HCT116 (cell line): ENCODE results near the gene NT5E. TPM values are rescaled to one million over a fixed set of nuclear protein-coding genes. Genes with fewer than 3 reads are reported as not detected.

Experiments
- ATAC-seq: fragments of 200-7000 bp; cut with Tn5 transposase; 2 replicates; pipeline ENCODE4 v1.9.1; 2020; ENCODE audit warnings: mild to moderate bottlenecking, moderate library complexity
- BruUV-seq: library from RNA; stranded (reverse); fragments of 400-500 nt; replicated peaks from 2 replicates; lab custom pipeline; 2021; lab: Mats Ljungman, UMichigan
- CTCF ChIA-PET: fragments of 300-600 bp; sonication (Branson Sonifier 250); formaldehyde crosslinking; loops from one replicate; lab custom pipeline; 2021; ENCODE audit warnings: antibody characterized with exemption; lab: Charles Lee
- POLR2A ChIA-PET: fragments of 300-600, 350-600 bp; sonication (Branson Sonifier 250); formaldehyde crosslinking; loops from one replicate; lab custom pipeline; 2021; ENCODE audit warnings: antibody characterized with exemption; lab: Charles Lee
- RAD21 ChIA-PET, 2 experiments: fragments of 300-600 bp; sonication (Branson Sonifier 250); formaldehyde crosslinking; loops; one replicate each; lab custom pipeline; 2023; ENCODE audit warnings: low total read pairs in 2 of 2; ENCODE audit not compliant: uncharacterized antibody in 2 of 2, unreplicated experiment in 2 of 2, low non-redundant PET in 1 of 2; lab: Charles Lee
- DNase-seq: peaks from one replicate; pipeline ENCODE4 v3.0.0-alpha.2; 2010; ENCODE audit warnings: low read depth, low spot score
- H2AFZ ChIP-seq: fragments of 200-600 bp; shearing (Covaris generic), sonication (generic); 2 replicates; pipeline ENCODE4 v1.6.1; 2017; ENCODE audit warnings: low read depth, mixed run types, mixed read lengths, antibody characterized with exemption, low read length; ENCODE audit not compliant: poor library complexity, severe bottlenecking
- H3K27ac ChIP-seq: 2 replicates; pipeline ENCODE4 v1.5.1; 2012; ENCODE audit warnings: low read depth, low read length
- H3K27me3 ChIP-seq: fragments of 200-600 bp; sonication (generic); 2 replicates; pipeline ENCODE4 v1.6.1; 2016; ENCODE audit warnings: mixed run types, low read length, mixed read lengths; ENCODE audit not compliant: insufficient read depth
- H3K36me3 ChIP-seq, 2 experiments: fragments of 200-500 bp in 1 of 2; fragments of 200-600 bp in 1 of 2; sonication (Bioruptor generic) in 1 of 2; sonication (generic) in 1 of 2; 2 replicates each; pipeline versions ENCODE4 v1.5.1 to v1.6.1; 2014 to 2016; ENCODE audit warnings: low read length in 2 of 2, inconsistent platforms in 1 of 2, mixed read lengths in 1 of 2, mixed run types in 1 of 2; ENCODE audit not compliant: insufficient read depth in 2 of 2, control insufficient read depth in 1 of 2
- H3K4me1 ChIP-seq, 2 experiments: fragments of 200-600 bp in 1 of 2; sonication (generic) in 1 of 2; 2 replicates each; pipeline versions ENCODE4 v1.5.1 to v1.6.1; 2012 to 2017; ENCODE audit warnings: low read length in 2 of 2, inconsistent platforms in 1 of 2, mild to moderate bottlenecking in 1 of 2, mixed read lengths in 1 of 2, mixed run types in 1 of 2, moderate library complexity in 1 of 2; ENCODE audit not compliant: insufficient read depth in 2 of 2, control insufficient read depth in 1 of 2
- H3K4me2 ChIP-seq: fragments of 200-600 bp; sonication (generic); 2 replicates; pipeline ENCODE4 v1.6.1; 2017; ENCODE audit warnings: mixed run types, low read length, mixed read lengths
- H3K4me3 ChIP-seq, 2 experiments: fragments of 200-600 bp in 1 of 2; sonication (generic) in 1 of 2; replicated peaks in 1 of 2; 2 replicates each; pipeline ENCODE4 v1.5.1; 2011 to 2016; ENCODE audit warnings: low read length in 2 of 2, control low read depth in 1 of 2, low read depth in 1 of 2, mild to moderate bottlenecking in 1 of 2, mixed read lengths in 1 of 2, mixed run types in 1 of 2
- H3K79me2 ChIP-seq: fragments of 200-600 bp; sonication (generic); 2 replicates; pipeline ENCODE4 v1.6.1; 2017; ENCODE audit warnings: mild to moderate bottlenecking, mixed run types, low read length, moderate library complexity, mixed read lengths; ENCODE audit not compliant: insufficient read depth
- H3K9ac ChIP-seq: fragments of 200-600 bp; sonication (generic); 2 replicates; pipeline ENCODE4 v1.6.1; 2016; ENCODE audit warnings: low read length, mixed read lengths
- H3K9me2 ChIP-seq: fragments of 200-600 bp; sonication (generic), shearing (Covaris generic); 2 replicates; pipeline ENCODE4 v1.6.1; 2017; ENCODE audit warnings: mixed run types, mild to moderate bottlenecking, moderate library complexity; ENCODE audit not compliant: insufficient read depth
- H3K9me3 ChIP-seq, 2 experiments: fragments of 200-500 bp in 1 of 2; fragments of 200-600 bp in 1 of 2; sonication (Bioruptor generic) in 1 of 2; sonication (generic) in 1 of 2; 2 replicates each; pipeline ENCODE4 v1.6.1; 2014 to 2017; ENCODE audit warnings: low read length in 2 of 2, mixed read lengths in 2 of 2, inconsistent platforms in 1 of 2, low read depth in 1 of 2, mild to moderate bottlenecking in 1 of 2, mixed run types in 1 of 2, moderate library complexity in 1 of 2; ENCODE audit not compliant: control insufficient read depth in 1 of 2, insufficient read depth in 1 of 2
- H4K20me1 ChIP-seq: fragments of 200-600 bp; sonication (generic), shearing (Covaris generic); 2 replicates; pipeline ENCODE4 v1.6.1; 2017; ENCODE audit warnings: mixed run types, mild to moderate bottlenecking, moderate library complexity; ENCODE audit not compliant: insufficient read depth
- ATF3 ChIP-seq: IDR thresholded peaks from 2 replicates; pipeline ENCODE4 v1.6.1; 2012
- CTCF ChIP-seq, 3 experiments: fragments of 200-600 bp in 1 of 3; sonication (generic) in 1 of 3; IDR thresholded peaks in 2 of 3; conservative IDR thresholded peaks in 1 of 3; 2 replicates each; pipeline ENCODE4 v1.5.1; 2012 to 2017; ENCODE audit warnings: low read depth in 2 of 3, low read length in 2 of 3, antibody characterized with exemption in 1 of 3, borderline replicate concordance in 1 of 3, control low read depth in 1 of 3, mild to moderate bottlenecking in 1 of 3, mixed read lengths in 1 of 3, mixed run types in 1 of 3, moderate library complexity in 1 of 3; ENCODE audit not compliant: insufficient read depth in 1 of 3
- EGR1 ChIP-seq: IDR thresholded peaks from 2 replicates; pipeline ENCODE4 v1.6.1; 2012; ENCODE audit warnings: low read depth
- EZH2phosphoT487 ChIP-seq: fragments of 200-600 bp; IDR thresholded peaks from 2 replicates; pipeline ENCODE4 v1.6.1; 2018; ENCODE audit warnings: antibody characterized with exemption, borderline replicate concordance
- FOSL1 ChIP-seq: IDR thresholded peaks from 2 replicates; pipeline ENCODE4 v1.6.1; 2012; ENCODE audit warnings: low read depth
- JUND ChIP-seq: IDR thresholded peaks from 2 replicates; pipeline ENCODE4 v1.6.1; 2012
- MAX ChIP-seq: IDR thresholded peaks from 2 replicates; pipeline ENCODE4 v1.6.1; 2012
- POLR2A ChIP-seq: IDR thresholded peaks from 2 replicates; pipeline ENCODE4 v1.7.0; 2011; ENCODE audit warnings: borderline replicate concordance; ENCODE audit not compliant: insufficient read depth, insufficient read length; ENCODE audit errors: extremely low read depth
- REST ChIP-seq: IDR thresholded peaks from 2 replicates; pipeline ENCODE4 v1.6.1; 2012; ENCODE audit warnings: low read depth
- SP1 ChIP-seq: IDR thresholded peaks from 2 replicates; pipeline ENCODE4 v1.6.1; 2012; ENCODE audit warnings: low read depth
- SRF ChIP-seq: IDR thresholded peaks from 2 replicates; pipeline ENCODE4 v1.6.1; 2012; ENCODE audit warnings: low read depth
- TCF7L2 ChIP-seq: IDR thresholded peaks from 2 replicates; pipeline ENCODE4 v1.7.0; 2011; ENCODE audit warnings: borderline replicate concordance, inconsistent platforms; ENCODE audit not compliant: insufficient read depth, insufficient read length; ENCODE audit errors: extremely low read depth
- ZNF274 ChIP-seq: fragments of 200-500 bp; sonication (Bioruptor generic); IDR thresholded peaks from 2 replicates; pipeline ENCODE4 v1.6.1; 2014; ENCODE audit warnings: mild to moderate bottlenecking, low read depth, low read length, inconsistent platforms
- intact Hi-C: fragments of 100-400 bp; cut with micrococcal nuclease; formaldehyde crosslinking; loops from 2 replicates; pipeline ENCODE4 v1.10.0; 2022
- total RNA-seq: library from RNA; stranded (reverse); gene quantifications from one replicate; pipeline ENCODE4 v1.2.1, GENCODE V29; 2021; ENCODE audit not compliant: unreplicated experiment

Gene NT5E
- total RNA-seq, 1 experiment from 2014 or later, result 68.2 TPM

- Histone ChIP-seq H3K36me3 (no peaks in the 10 kb centered on the region), H3K4me2 (no peak overlapping the region), H4K20me1 (no peaks in the 10 kb centered on the region), H3K9ac (no peak overlapping the region), H3K4me3 (no peak overlapping the region), H3K79me2 (no peaks in the 10 kb centered on the region), H3K27ac (no peak overlapping the region), H3K9me2 (no peaks in the 10 kb centered on the region), H3K9me3 (0 out of 4 replicates have a peak, but pooled peaks cover 0 to 3% of the 10 kb centered on the region in 2 experiments), H2AFZ (no peak overlapping the region), H3K4me1 (peaks cover 0 to 14% of the 10 kb centered on the region in 2 experiments; a peak in 2 of 4 replicates), H3K27me3 (no peaks in the 10 kb centered on the region)
- no peak for DNase-seq
- TF ChIP-seq JUND (no peak), TCF7L2 (no peak), ATF3 (no peak), EZH2phosphoT487 (no peak), EGR1 (no peak), ZNF274 (no peak), REST (no peak), SRF (no peak), MAX (no peak), SP1 (no peak), CTCF (IDR thresholded peaks at IDR 0.05 in 2 of 3, conservative IDR thresholded peaks at IDR 0.05 in 1 of 3; ENCODE audit: borderline replicate concordance in 1 of 3, insufficient read depth in 1 of 3, low read depth in 2 of 3, low read length in 2 of 3) (no peak), FOSL1 (no peak), POLR2A (no peak)
- POLR2A ChIA-PET, result no interaction called here
- BruUV-seq, result no TSS peak
- no peak for ATAC-seq
- RAD21 ChIA-PET, result no interaction called here
- intact Hi-C loops, result no loop called here
- CTCF ChIA-PET, result no interaction called here
These were observed 29.3 kb upstream of the NT5E start for GRCh38 chr6:85420551-85420950.
